GM21619 (cell line): ENCODE results near the gene VMP1.
"Not testable (repeated sequence)": the region's sequence is repeated elsewhere in the genome, so short reads cannot be mapped to it uniquely, and the experiment has no call there.

Experiments used
- ATAC-seq: cut with Tn5 transposase; IDR thresholded peaks from one replicate; pipeline ENCODE4 v1.9.1; 2021; ENCODE audit not compliant: unreplicated experiment

VMP1 gene

DNA sequence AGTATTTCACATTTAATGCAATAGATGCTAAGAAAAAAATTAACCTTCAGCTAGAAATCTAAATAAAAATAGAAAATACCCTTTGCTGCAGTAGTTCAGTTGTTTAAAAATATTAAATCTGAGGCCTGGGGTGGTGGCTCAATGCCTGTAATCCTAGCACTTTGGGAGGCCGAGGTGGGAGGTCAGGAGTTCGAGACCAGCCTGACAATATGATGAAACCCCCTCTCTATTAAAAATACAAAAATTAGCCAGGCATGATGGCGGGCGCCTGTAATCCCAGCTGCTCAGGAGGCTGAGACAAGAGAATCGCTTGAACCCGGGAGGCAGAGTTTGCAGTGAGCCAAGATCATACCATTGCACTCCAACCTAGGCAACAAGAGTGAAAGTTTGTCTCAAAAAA, 98.9 kb downstream of the VMP1 start:
- ATAC-seq, result not testable (repeated sequence)

DNA sequence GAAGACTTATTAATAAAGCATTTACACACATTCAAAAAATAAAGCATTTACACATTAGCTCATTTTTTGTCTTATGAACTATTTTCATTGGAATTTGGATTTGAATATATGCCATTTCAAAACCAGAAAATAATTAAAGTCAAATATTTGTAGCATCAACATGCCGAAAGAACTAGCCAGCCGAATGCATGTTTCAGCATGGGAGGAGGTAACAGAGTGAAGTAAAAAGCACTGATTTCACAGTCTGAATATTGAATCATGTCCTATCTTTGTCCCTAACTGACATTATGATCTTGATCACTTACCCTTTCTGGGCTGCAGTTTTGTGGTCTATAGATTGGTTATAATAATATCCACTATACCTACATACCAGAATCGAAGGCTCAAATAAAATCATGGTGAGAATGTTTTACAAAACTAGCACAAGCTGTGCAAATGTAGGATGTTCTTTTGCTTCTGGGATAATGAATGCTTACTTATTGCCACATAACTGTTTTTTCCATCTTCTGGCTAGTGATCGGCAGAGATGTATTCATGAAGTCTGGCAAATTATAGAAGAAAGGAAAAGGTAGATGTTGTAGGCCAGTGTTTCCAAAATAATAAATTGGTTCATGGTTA, 100.5 kb downstream of the VMP1 start:
- ATAC-seq, result no peak

DNA sequence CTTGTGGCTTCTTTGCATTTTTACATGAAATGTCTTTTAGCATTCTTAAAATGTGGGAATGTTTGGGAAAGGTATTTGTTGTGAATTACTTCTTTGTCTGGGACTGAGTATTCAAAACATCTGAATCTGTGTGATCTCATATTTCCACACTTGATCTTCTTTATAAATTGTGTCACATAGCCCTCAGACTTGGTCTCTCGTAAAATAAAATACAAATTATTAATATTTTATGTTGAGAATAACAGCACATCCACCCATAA, 103.4 kb downstream of the VMP1 start:
- no peak for ATAC-seq

DNA sequence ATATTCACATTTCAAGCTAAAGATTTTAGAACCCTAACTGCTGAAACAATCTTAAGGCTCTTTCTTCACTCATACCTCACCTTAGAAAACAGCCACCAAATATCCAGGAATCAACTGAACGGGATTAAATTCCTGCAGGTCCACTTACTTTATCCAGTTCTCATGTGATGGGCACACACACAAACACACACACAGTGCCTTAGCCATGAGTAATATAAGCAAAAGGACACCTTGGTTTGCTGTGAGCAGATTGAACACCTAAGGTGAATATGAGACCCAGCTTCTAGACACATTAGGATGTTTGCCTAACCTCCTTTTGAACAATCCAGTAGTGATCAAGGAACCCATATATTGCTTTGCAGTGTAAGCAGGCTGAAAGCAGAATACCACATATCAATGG, 103.8 kb downstream of the VMP1 start:
- no peak for ATAC-seq

DNA sequence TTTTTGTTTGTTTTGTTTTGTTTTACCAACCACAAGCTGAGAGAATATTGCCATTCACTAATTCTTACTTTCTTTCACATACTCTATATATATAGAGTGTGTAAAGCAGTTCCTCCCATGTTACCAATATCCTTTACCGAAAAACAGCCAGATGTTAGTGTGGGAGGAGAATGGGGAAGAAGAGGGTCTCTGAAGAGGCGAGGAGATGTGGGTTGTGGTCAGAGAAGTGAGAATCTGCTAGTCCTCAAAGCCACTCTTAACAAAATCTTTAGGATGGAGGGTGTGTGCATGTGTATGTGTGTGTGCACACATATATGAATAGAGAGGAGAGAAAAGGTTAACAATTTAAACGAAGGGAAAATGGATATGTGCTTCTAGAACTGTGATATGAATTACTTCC, 104.7 kb downstream of the VMP1 start:
- no peak for ATAC-seq

DNA sequence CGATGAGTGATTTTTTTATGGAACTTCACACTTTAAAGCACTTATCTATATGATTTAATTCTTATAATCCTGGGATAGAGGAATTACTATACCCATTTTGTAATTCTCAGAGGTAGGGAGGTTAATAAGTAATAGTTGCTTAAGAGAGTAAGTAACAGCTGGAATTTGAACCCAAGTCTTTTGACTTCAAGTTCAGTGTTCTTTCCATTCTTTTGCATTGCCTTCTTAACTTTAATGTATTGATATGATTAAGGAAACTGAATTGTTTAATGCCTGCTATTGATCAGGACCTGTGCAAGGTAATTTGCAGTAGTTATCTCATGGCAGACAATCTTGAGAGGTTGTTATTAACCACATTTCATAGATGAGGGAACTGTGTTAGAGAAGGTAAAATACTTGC, 106.8 kb downstream of the VMP1 start:
- no peak for ATAC-seq

DNA sequence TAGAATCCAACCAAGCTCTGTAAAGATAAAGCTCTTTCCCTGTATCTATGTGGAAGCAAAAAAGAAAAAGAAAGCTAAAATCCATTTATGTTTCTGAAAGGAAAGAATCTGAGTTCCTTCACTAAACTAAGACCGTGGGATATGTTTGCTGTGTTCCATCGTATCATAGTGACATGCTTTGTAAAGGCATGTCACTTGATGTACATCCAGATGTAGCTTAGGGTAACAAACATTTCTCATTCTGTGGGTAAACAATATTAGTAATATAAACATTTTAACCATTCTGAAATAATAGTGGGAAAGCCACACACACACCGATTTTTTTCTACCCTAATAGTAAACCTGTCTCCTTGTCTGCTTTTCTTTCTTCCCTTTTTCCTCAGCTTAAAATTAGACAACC, 107.2 kb downstream of the VMP1 start:
- ATAC-seq, result no peak

DNA sequence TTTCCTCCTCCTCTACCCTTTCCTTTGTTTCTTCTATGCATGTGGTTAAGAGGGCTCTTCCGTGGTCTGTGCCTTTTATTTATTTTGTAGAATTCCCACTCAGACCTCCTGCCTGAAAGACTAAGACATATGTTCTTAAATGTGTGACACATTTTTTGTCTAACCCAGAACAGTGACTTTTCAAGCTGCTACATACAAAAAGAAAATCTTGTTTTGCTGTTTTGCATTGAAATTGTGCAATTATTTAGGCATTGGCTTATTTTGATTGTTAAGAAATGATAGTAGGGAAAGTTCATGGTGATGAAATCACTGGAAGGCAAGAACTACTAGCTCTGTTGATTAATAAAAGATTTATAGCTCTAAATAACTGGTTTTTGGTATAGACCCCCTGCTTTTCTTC, 108.5 kb downstream of the VMP1 start:
- no peak for ATAC-seq

DNA sequence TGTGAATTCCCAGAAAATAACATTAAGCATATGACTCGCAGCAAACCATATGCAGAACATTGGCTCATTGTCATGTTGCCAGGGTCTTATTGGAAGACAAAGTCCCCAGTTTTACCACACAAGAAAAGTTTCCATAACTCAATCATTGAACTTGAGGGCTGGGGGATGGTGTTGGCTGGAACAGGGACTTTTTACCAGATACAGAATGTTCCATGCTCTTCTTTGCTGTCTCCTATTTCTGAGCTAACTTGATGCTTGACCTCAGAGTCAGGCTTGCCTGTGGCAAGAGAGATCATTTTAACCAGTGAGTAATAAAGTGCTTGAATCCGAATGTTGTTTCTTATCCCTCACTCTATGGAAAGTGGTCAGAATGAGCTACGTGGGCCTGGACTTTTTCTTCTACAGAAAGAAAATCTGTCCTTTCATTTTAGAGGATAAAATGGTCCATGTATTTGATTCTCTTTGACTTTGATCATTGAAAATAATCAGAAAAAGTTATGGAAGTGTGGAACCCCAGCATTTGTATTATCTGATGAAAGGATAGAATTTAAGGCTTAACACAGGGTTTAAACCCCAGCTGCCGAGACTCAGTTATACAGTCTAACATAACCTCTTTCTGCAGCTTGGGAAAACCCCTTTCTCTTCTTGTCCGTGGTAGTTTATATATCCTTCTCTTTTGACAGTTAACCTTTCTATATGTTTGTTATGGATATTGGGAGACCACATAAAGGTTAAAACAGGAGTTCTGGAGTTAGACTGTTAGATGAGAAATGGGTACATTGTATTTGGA, 118.3 kb downstream of the VMP1 start:
- no peak for ATAC-seq

DNA sequence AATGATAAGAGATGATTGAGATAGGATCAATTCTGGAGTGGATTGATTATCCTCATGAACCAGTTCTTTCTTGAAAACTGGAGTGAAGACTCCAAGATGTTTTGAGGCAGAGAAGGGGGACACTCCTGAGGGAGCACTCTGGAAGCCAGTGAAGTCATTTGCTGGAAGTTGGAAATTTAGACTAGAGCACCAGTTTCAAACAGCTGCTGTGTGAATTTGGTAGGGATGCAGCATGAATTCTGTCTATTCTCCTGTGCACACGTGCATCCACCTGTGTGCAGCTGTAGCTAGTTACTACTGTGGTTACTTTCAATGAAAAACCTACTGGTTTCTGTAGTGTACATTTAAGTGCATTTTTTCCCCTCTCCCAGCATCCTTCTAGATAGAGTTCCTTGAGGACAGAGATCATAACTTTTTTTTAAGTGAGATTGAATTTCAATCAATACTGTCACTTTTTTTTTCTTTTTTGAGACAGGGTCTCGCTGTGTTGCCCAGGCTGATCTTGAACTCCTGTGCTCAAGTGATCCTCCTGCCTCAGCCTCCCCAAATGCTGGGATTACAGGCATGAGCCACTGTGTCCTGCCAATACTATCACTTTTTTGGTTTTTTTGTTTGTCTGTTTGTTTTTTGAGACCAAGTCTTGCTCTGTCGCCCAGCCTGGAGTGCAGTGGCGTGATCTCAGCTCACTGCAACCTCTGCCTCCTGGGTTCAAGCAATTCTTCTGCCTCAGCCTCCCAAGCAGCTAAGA, 119.4 kb downstream of the VMP1 start:
- no peak for ATAC-seq

DNA sequence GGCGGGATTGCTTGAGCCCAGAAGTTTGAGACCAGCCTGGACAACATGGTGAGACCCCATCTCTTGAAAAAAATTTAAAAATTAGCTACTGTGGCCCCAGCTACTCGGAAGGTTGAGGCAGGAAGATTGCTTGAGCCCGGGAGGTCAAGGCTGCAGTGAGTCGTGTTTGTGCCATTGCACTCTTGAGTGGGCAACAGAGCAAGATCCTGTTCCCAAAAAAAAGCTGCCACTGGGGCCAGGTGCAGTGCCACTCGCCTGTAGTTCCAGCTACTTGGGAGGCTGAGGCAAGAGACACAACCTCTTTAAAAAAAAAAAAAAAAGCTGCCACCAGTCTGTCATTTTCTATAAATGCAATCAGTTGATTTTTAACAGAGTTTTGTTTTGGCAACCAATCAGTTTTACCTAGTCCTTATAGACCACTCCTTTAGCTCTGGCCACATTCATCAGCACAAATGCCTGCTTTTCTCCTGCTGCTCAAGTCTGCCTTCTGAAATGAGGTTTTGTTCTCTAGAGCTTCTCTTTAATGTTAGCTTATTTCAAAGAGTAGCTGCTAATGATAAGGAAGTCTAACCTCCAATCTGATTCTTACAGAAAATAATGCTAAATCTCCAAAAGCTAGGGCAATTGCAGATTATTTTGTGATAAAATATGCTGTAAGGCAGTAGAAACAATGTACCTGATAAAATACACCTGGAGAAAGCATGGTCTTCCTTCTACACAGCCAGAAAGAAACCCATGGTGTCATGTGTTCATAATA, 120.4 kb downstream of the VMP1 start:
- ATAC-seq, result no peak

DNA sequence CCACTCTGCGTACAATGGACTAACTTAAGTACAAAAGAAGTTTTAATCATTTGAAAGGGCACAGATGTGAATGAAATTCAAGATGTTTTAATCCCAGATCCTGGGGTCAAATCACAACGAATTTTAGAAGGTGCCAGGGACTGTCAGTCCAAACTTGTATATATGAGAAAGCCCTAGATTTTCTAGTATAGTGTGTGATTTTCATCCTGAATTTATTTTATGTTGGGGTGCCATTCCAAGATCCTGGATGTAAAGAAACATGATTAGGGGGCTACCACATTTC, 121.0 kb downstream of the VMP1 start:
- no peak for ATAC-seq

DNA sequence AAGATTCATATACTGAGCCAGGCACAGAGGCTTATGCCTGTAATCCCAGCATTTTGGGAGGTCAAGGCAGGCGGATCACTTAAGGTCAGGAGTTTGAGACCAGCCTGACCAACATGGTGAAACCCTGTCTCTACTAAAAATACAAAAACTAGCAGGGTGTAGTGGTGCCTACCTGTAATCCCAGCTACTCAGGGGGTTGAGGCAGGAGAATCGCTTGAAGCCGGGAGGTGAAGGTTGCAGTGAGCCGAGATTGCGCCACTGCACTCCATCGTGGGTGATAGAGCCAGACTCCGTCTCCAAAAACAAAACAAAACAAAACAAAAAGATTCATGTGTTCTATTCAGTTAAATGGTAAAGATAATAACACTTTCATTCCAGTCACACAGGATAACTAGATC, 121.4 kb downstream of the VMP1 start:
- ATAC-seq, result not testable (repeated sequence)

DNA sequence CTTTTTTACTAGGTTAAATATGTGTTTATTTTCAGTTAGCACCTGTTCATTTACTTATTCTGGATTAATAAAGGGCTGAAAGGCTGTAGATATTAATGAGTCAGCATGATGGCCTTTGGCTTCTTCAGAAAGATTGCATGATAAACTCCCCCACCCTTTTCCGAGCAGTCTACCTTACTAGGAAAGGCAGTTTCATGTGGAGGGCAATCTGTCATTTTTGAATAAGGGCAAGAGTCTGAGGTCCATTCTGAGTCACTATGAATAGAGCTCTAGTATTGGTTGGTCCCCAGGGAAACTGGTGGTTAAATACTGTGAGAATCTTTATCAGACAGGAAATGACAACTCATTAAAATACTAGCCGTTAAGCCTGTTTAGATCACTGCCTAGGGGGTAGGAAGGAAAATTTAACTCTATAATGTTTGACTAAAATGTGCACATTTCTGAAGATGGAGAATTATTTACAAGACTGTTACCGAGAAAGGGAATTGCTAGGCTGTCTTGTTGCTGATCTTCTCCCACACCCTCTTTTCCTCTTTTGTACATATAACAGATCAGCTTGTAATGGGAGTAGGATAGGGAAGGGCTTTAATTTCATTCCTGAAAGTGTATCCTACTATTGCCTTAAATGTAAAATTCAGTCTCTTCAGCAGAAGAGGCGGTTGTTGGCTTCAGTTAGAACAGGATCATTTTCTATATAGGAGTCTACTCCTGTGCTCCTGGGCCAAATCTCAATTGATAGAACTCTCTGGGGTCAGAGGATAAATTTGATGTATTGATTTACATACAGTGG, 122.0 kb downstream of the VMP1 start:
- ATAC-seq, result peak; percentile 63

DNA sequence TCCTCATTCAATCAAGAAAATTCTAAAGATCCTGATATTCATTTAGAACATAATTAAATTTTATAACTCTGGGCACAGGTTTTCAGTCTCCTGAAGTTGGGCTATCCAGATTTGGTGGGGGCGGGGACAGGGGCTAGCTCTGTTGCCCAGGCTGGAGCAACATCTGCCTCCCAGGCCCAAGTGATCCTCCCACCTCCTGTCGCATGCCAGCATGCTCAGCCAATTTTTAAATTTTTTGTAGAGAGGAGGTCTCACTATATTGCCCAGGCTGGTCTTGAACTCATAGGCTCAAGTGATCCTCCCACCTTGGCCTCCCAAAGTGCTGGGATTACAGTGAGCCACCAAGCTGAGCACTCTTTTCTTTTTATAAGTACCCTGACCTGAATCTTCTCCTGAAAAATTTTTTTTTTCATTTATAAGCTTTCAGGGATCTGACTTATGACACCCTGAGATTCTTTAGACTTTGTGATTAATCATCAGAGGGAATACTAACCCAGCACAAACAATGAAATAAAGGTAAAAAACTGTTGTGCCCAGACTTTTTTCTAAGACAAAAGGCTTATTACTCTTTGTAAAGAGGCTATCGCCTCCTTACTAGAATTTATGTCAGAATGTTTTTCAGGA, 122.7 kb downstream of the VMP1 start:
- ATAC-seq, result no peak

DNA sequence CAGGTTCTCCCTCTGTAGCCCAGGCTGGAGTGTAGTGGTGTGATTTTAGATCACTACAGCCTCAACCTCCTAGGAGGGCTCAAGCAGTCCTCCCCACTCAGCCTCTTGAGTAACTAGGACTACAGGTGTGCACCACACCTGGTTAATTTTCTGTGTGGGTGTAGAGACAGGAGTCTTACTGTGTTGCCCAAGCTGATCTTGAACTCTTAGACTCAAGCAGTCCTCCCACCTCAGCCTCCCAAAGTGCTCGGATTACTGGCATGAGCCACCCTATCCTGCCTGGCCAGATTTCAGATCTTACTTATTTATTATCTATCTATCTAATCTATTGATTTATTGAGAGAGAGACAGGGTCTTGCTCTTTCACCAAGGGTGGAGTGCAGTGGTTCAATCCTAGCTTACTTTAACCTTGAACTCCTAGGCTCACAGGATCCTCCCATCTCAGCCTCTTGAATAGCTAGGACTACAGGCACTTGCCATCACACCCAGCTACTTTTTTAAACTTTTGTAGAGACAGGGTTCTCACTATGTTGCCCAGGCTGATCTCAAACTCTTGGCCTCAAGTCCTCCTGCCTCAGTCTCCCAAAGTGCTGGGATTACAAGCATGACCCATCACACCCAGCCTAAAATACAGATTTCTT, 123.5 kb downstream of the VMP1 start:
- no peak for ATAC-seq

DNA sequence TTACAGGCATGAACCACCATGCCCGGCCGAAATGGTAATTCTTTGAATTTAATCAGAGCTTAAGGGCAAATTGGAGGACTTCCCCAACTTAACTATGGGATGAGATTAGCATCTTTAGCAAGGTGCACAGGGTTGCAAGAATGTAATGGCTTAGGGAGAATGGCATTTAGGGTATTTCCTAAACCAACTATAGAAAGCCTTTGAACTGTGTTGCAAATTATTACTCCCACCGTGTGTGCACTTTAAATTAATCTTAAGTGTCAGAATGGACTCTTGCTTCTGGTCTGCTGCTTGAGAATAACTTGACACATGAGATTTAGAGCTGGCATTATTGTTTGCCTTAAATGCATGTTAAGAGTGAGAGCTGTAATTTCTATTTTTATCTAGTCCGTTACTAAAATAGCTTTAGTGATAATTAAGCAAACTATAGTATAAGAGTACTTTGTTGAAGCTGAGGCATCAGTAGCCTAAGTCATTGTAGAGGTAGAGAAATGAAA, 125.5 kb downstream of the VMP1 start:
- ATAC-seq, result no peak

DNA sequence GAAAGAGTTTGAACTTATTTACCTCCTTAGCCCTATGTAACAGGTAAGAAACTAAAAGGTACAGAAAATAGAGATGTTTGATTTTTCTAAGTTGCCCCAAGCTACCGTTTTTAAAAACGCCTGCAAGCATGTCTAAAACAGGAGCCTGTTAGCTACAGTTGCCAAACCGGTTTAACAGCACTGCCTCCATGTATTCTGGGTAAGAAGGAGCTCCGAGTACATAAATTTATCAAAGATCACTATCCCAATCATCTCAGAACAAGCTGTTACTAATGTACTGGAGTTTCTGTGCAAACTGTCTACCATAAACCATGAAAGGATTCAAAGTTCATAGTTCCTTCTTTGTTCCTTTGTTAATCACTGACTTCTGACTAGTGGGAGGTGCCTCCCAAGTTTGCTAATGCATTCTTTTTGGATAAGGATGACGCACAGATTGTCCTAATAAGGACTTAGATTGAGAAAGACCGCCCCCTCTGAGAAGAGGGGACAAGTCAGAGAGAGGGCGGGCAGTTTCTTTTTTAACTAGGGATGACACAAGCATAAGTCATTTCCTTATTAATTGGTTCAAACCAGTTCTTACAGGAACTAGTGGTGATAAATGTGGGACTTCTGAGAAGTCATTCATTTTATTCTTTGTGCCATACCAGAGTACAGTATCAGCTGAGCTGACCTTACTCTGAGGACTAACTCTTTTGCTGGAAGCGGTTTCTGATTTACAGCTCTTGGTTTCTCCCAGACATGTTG, 130.0 kb downstream of the VMP1 start:
- peak; percentile 76 for ATAC-seq
